SHP77 treated with DMSO at 0.1 percent for 48 hours (cell line): ENCODE results near the gene TMED4.
"Not testable (repeated sequence)": the region's sequence is repeated elsewhere in the genome, so short reads cannot be mapped to it uniquely, and the experiment has no call there.

Source experiments
- DNase-seq: peaks from one replicate; lab custom pipeline; 2025; lab: John Stamatoyannopoulos, UW

TMED4 gene

DNA sequence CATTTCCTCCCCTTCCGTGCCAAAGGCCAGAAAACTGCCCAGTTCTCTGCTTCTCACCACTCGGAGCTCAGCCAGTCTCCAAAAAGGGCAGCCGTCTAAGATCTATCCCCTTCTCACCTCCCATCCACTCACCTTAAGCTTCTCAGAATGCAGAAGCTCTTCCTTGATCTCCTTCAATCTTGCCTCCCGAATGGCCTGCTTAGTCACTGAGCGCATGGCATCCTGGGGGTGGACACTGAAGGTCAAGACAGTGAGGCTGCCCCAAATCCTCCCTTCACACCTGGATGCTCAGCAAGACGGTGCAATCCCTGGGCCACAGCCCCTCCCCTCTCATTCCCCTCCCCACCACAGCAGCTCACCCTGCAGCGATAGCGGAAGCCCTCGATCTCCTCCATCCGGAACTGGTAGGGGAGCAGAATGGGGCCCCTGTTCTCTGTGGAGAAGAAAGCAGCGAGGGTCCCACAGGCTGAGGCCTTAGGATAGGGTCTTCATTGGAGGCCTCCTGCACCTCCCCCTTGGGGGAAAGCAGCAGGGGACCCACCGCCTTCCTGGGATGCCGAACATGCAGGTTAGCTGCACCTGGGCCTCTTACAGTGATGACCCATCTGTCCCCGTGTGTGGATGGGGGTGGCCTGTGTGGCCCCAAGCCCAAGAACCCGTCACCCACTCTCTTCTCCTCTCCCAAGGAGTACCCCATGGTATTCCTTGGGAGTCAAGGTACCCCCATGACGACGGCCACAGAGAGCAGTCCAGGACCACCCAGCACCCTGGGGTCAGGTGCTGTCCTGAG, 13.1 kb downstream of the TMED4 start:
- no peak for DNase-seq

DNA sequence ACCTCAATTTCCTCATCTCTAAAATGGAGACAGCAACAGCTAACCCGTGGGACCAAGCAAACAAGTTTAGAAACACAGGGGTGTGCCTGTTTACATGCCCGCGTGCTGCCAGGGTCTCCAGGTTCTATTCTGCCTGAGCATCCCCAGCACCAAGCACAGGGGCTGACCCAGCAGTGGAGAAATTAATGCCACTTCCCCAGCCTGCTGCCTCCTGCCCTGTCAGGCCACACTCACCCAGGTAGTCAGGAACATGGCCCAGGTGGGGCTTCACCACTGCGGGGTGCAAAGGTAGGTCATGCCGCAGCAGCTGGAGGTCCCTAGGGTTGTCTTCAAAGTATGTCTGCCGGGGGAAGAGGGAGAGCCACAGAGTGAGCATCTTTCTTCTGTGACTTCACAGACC, 14.1 kb downstream of the TMED4 start:
- DNase-seq, result no peak

DNA sequence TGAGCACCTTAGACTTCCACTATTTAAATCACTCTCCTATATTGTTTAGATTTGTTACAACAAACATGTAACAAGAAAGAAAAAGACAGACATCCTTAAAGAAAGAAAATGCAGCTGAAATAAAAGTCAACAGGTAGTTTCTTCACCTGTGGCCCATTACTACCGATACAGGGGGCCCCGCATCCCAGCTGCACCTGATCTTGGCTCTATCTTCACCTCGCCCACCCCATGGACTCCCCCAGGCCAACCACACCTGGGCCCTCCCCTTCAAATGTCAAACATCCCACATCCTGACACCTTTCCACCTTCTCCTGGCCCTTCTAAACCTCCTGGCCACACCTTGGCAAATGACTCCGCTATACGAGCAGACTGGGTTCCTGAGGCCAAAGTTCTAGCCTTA, 15.4 kb downstream of the TMED4 start:
- DNase-seq, result no peak

DNA sequence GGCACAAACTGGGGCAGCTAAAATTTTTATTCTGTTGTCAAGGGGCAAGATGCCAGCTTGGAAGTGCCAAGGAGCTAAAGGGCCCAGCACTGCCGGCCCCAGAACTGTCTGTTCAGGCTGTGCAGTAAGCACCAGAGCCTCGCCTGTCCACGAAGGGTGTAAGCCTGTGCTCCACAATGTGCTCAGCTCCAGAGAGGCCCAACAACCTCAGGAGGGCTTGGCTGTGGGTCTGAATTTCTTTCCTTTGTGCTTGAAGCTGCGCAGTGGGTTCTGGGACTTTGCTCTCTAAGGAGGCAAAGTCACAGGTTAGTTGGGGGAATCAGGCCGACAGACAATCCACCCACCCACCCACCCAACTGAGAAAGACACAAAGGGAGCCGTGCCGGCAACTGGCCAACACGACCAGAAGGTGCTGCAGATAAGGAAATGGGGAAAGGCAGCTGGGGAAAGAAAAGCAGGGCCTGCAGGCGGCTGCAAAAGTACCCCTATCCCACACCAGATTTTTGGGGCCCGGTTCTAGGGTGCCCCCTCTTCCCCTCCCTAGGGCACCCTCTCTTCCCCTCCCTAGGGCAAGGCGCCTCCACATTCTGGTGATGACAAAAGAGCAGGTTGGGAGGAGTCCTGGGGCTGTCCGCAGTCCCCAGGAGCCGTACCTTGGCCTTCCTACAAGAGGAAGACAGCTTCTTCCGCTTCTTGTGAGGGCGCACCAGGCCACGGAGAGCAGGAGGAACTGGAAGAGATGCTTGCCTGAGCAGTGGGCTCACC, 16.1 kb downstream of the TMED4 start:
- DNase-seq, result no peak

DNA sequence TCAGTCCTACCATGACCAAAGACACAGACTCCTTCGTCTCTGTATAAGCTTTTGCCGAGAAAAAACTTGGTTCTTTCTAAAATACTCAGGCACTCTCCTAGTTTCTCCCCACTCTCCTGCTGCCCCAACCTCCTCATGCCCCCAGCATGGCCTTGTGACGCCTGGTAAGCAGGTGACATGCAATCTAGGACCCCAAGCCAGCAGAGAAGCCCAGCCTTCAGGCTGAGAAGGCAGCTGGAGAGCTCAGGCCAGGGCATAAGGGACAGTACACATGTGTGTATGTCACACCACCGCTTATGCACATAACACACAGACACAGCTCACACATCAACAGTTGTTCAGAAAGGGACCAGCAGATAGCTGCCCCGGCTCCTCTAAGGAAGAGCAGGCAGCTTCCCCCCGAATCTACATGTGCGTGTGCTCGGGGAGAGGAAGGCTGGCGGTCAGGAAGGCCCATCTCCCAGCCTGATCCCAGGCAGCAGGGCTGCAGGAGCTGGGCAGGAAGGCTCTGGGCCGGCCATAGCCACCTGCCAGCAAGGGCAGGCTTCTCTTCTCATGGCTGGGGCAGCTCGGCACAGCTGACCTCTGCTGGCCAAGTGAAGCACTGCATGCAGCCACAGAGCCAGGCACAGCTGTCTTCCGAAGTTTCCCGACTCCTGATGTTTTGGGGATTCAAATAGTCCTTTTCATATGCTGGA, 16.8 kb downstream of the TMED4 start:
- peak; percentile 16 for DNase-seq

DNA sequence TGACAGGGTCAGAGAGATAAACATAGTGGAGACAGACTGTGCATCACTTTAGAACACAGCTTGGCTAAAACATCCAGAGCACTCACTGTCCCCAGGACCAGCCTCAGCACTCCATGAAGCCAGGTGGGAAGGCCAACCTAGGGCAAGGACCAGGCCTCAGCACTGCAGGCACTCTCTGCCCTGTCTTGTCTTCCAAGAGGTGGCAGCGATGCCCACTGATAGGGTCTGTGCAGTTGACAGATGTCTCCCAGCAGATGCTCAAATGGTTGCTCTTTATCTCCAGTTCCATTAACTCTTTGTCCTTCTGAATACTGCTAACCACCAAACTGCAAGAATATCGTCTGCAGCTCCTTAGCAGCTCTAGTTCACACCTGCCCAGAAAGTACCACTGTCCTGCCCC, 17.4 kb downstream of the TMED4 start:
- no peak for DNase-seq

DNA sequence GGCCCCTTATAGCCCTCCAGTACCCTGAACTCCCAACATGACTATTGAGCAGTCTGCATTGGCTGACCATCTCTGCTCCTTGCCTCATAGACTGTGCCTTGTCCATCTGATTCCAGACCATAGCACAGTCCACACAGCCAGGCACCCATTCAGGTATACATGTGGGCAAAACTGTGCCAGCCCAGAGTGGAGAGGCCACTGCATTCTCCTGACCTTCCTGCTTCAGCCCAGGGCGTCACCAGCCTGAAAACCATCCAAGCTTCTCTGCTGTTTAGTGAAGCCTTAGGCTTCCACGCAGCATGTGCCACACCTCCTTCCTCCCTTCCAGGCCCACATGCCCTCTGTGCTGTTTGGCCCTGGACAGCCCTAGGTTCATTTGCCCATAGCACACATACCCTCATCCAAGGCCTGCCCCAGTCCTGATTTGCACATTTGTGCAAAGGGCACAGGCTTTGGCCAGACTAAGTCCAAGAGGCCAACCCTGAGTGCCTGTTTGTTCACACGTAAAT, 18.8 kb downstream of the TMED4 start:
- no peak for DNase-seq

DNA sequence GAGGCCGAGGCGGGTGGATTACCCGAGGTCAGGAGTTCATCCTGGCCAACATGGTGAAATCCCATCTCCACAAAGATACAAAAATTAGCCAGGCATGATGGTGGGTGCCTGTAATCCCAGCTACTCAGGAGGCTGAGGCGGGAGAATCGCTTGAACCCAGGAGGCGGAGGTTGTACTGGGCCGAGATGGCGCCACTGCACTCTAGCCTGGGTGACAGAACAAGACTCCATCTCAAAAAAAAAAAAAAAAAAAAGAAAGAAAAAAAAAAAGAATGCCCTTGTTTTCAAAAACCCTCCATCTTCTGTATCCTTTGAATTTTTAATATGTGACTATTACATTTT, 19.4 kb downstream of the TMED4 start:
- DNase-seq, result not testable (repeated sequence)

DNA sequence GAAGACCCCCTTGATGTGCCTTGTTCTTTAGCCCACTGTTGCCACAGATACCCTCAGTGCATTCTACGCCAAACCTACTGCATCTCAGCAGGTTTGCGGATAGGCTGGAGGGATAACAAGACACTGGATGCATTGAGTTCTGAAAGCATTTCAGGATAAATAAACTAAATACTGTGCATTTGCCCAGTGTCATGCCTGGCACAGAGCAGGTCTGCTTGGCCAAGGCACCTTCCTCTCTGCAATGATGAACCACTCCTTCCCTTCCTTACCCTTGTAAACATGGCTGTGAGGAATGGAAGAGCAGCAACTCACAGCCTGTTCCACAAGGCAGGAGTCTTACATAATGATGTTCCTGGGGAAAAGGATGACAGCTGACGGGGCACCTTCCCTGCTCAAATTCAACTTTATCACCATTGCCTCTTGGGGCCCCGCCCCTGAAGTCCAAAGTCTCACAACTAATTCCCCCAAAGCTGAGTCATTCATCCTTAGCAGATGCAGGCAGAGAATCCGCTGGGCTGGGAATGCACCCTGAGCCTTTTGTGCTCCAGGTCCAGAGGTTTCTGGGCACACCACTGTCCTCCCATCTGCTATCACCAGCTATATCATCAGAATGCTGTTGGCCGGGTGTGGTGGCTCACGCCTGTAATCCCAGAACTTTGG, 19.9 kb downstream of the TMED4 start:
- no peak for DNase-seq

DNA sequence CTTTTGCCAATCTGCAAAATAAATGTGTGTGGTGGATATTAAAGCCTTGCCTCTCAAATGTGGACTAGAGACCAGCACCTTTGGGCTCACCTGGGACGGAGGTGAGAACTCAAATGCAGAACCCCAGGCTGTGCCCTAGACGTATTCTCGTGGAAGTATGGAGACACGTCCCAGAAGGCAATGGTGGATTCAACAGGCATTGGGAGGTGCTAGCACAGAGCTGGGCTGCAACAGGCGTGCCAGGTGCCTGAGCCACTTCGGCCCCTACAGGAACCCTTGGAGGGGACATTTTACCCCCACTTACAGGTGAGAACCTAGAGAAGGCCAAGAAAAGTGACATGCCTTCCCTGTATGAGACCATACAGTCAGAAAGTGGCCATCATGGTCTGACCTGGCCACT, 20.6 kb downstream of the TMED4 start:
- DNase-seq, result no peak

DNA sequence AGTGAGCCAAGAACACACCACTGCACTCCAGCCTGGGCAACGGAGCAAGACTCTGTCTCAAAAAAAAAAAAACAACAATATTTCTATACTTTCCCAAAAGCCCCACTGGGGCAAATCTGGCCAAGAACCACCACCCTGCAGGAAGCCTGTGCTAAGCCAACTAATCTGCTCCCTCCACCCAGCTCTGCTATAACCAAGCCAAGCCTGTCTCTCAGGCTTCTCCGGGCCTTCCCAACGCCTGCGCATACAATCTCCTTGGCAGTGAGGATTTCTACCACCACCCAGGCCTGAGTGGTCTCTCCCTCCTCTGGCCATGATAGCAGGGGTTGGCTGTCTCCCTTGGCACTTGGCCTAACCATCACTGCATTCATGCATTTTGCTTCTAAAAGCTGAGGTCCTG, 22.5 kb downstream of the TMED4 start:
- no peak for DNase-seq

DNA sequence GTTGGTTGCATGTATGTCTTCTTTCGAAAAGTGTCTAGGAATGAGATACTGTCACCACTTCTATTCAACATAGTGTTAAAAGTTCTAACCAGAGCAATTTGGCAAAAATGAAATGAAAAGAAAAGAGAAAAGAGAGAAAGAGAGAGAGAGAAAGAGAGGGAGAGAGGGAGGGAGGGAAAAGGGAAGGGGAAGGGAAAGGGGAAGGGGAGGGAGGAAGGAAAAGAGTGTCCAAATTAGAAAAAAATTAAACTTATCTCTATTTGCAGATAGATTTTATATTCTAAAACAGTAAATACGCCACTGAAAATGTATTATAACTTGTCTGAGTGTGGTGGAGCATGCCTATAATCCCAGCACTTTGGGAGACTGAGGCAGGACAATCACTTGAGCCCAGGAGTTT, 24.5 kb downstream of the TMED4 start:
- DNase-seq, result no peak

DNA sequence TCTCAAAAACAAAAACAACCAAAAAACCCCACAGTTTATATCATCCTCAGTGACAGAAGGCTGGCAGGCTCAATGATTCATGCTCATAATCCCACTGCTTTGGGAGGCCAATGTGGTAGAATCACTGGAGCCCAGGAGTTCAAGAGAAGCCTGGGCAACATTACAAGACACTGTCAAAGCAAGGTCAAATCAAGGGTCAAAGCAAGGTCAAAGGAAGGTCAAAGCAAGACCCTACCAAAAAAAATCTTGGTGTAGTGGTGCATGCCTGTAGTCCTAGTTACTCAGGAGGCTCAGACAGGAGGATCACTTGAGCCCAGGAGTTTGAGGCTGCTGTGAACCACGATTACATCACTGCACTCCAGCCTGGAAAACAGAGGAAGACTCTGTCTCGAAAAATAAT, 26.7 kb downstream of the TMED4 start:
- no peak for DNase-seq

DNA sequence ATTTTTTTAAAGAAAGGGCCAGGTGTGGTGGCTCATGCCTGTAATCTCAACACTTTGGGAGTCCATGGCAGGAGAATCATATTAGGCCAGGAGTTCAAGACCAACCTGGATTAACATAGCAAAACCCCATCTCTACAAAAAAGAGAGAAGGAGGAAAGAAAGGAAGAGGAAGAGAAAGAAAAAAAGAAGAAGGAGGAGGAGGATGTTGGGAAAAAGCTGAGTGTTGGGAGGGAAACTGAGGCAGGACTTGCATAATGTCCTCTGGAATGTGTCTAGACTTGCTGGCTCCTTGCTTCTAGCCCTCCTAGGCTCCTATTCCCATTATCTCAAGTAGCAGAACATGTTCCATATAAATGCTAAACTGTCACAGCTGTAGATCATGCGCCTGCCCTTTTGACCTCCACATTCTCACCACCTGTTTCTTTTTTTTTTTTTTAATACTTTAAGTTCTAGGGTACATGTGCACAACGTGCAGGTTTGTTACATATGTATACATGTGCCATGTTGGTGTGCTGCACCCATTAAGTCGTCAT, 29.5 kb downstream of the TMED4 start:
- DNase-seq, result not testable (repeated sequence)

DNA sequence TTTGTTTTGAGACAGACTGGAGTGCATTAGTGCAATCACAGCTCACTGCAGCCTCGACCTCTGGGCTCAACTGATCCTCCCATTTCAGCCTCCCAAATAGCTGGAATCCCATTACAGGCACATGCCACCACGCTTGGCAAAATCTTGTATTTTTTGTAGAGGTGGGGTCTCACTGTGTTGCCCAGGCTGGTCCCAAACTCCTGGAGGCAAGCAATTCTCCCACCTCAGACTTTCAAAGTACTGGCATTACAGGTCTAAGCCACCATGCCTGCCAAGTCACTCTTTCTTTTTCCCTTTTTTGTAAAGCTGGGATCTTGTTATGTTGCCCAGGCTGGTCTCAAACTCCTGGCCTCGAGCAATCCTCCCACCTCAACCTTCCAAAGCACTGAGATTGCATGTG, 32.6 kb downstream of the TMED4 start:
- no peak for DNase-seq

DNA sequence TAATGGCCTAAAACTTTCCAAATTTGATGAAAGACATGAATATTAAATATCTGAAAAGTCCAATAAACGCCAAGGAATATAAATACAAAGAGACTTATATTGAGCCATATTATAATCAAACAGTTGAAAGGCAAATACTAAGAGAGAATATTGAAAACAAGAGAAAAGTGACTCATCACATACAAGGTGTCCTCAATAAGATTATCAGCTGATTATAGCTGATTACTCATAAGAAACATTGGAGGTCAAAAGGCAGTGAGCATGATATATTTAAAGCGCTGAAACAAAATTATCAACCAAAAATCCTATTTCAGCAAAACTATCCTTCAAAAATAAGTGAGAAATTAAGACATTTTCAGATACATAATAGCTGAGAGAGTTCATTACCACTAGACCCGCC, 33.1 kb downstream of the TMED4 start:
- DNase-seq, result no peak

DNA sequence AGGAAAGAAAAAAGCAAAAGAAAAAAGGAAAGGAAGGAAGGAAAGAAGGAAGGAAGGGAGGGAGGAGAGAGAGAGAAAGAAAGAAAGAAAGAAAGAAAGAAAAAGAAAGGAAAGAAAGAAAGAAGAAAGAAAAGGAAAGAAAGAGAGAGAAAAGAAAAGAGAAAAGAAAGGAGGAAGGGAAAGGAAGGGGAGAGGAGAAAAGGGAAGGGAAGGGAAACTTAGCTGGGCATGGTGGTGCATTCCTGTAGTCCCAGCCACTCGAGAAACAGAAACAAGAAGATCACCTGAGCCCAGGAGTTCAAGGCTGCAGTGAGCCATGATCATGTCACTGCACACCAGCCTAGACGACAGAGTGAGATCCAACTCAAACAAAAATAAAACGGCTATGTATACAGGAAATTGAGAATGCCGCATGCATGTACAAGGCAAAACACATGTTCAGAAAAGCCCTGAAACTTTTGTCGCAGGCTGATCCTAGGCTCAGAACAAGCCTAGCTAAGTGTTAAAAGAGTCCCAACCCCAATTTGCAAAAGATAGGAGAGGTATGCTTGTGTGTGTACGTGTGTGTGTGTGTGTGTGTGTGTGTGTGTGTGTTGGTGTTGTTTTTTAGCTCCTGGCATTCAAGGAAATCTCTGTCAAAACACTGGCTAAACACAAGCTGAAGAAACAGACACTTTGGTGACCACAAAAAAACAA, 34.3 kb downstream of the TMED4 start:
- DNase-seq, result no peak

DNA sequence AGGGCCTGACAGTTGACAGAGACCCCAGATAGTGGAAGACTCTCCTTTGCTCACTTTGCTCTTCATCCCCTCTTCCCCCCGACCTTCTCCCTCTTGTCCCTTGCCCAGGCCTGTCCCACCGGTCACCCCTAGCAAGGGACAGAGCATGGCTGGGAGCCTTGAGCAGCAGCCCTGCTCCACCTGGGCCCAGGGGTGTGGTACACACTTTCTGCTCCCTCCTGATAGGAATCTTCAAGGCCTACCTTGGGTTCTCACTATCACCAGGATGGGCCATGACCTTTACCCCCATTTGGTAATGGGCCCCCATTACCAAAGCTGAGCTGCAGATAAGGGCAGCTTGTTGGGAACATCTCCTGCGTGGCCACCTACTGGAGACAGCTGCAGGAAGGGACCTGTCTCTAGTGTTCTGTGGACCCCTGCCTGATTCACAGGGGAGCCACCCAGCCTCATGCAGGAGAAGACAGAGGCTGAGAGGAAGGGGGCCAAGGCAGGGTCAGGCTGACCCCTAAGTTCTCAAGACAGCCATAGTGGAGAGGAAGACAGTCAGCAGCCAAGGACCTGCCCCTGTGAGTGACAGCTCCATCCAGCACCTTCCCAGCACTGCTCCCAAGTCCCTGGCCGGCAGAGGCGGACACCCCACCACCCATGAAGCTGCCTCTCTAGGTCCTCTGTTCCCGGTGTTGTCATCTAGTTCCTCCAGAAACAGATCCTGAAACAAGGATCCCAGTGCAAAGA, 40.0 kb downstream of the TMED4 start:
- no peak for DNase-seq

DNA sequence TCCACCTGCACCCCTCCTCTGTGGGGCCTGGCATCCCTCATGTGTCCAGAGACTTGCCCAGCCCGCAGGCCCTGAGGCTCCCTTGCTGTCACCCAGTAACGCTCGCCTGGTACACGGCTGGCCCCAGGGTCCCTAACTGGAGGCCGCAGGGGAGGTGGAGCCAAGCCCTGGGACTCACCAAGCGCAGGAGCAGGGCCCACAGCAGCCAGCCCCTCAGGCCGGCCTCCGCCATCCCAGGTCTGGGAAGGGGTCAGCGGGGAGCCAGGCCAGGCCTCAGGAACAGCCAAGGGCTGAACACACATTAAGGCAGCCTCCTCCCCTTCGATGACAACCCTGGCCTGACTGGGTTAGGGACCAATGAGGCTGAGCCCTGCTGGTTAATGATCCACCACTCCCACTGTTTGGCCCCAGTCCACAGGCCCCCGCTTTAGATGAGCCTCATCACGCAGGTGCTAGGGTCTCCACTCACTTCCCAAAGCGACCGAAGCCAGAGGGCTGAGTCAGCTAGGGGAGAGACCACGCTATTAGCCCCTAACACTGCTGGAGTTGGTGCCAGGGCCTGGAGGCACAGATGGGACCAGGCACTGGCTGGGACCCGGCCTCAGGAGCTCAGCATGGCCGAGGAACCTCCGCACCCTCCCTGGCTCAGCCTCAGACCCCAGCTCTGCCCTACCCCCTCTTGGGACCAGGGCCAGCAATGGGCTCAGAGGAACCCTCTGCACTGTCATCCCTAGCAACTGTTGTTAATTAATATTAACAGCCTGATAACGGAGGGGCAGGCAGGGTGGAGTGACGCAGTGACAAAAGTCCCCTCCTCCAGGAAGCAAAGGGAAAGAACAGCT, 40.8 kb downstream of the TMED4 start, which contains the start of gene NPC1L1:
TSS of gene NPC1L1 (minus strand) at position 303 of the 842 bp plus-strand sequence. CDS start at position 232, 71 bp downstream.
- DNase-seq, result no peak

DNA sequence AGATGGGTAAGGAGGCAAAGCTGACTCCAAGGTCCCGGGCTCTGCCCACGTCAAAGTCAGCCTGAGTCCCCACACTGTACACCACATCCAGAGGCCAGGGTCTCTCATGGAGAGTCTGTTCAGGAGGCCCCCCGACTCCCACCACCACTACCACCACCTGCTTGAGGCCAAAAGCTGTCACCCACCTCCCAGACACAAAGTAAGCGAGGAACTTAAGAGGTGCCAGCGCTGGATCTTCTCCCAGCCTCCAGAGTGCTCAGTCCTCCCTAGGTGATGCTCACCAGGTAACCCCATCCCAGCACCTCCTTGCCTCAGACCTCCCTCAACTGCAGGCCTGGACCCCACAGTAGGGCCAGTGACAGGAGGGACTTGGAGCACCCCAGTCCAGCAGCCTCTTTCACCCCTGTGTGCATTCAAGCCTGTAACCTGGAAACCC, 41.4 kb downstream of the TMED4 start:
- no peak for DNase-seq
